Activated T-helper 17 cell treated with anti-CD3 and anti-CD28 coated beads, Interleukin-2, amount 50 U/mL, for 72 hours (primary cell): ENCODE results near the gene P2RX7. TPM values are rescaled to one million over a fixed set of nuclear protein-coding genes. Genes with fewer than 3 reads are reported as not detected.
A peak's percentile ranks its signal among the peaks of the same experiment; 100 is the strongest.

Experiments used
- ATAC-seq: fragments of 150-1000 bp; cut with Tn5 transposase; replicated peaks from 2 replicates; pipeline ENCODE4 v1.10.0; 2021; ENCODE audit warnings: mild to moderate bottlenecking, moderate library complexity
- H3K27ac Mint-ChIP-seq: one replicate; pipeline ENCODE4 v1.8.0; 2022; ENCODE audit warnings: mixed read lengths
- H3K27me3 Mint-ChIP-seq: one replicate; pipeline ENCODE4 v1.8.0; 2022; ENCODE audit warnings: mixed read lengths
- H3K36me3 Mint-ChIP-seq: one replicate; pipeline ENCODE4 v1.8.0; 2022; ENCODE audit warnings: low read depth, mild to moderate bottlenecking, mixed read lengths
- H3K4me1 Mint-ChIP-seq: one replicate; pipeline ENCODE4 v1.8.0; 2022; ENCODE audit warnings: mixed read lengths
- H3K4me3 Mint-ChIP-seq: one replicate; pipeline ENCODE4 v1.8.0; 2022; ENCODE audit warnings: mild to moderate bottlenecking, mixed read lengths
- H3K9me3 Mint-ChIP-seq: one replicate; pipeline ENCODE4 v1.8.0; 2022; ENCODE audit warnings: mixed read lengths
- total RNA-seq, 2 donors: library from RNA; stranded (reverse); gene quantifications; one replicate each; pipeline ENCODE4 v1.2.3, GENCODE V29; 2022

P2RX7 gene
- total RNA-seq, 2 donors from 2014 or later: 3.8 to 6.4 TPM

DNA sequence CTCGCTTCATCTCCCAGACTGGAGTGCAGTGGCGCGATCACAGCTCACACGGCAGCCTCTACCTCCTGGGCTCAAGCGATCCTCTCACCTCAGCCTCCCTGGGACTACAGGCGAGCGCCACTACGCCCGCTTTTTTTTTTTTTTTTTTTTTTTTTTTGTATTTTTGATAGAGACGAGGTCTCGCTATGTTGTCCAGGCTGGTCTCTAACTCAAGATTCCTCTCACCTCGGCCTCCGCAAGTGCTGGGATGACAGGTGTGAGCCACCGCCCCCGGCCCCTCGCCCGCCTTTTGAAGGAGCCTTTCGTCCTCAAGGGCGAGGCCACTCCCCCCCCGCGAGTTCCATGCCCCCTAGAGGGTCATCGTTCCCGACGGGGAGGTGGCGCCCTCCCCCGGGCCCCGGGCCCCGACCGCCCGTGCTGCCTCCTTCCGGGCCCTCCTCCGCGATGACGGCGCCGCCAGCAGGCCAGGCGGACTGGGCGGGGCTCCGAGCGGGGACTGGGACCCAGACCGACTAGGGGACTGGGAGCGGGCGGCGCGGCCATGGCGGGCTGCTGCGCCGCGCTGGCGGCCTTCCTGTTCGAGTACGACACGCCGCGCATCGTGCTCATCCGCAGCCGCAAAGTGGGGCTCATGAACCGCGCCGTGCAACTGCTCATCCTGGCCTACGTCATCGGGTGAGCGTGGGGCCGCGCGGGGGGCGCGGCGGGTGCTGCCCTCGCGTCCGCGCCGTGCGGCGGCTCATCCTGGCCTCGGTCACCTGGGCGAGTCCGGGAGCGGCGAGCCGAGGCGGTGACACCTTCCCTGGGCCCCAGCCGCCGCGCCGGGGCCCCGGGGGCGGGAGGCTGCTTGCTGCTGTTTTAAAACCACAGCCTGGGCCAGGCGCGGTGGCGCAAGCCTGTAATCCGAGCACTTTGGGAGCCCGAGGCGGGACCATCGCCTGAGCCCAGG, 77.2 kb downstream of the P2RX7 start, which contains the start of gene P2RX4:
TSS of gene P2RX4 (plus strand) at position 506 of the 949 bp plus-strand sequence. CDS start at position 542, 36 bp downstream.
- ATAC-seq: peak; percentile 75
- Mint-ChIP-seq H3K27me3 (no peaks in the 10 kb centered on the region), H3K9me3 (no peaks in the 10 kb centered on the region), H3K36me3 (peaks cover 41% of the 10 kb centered on the region), H3K27ac (peak within 1 kb of the TSS; percentile 95), H3K4me3 (peak within 1 kb of the TSS; percentile 90), H3K4me1 (peaks cover 7% of the 10 kb centered on the region)

DNA sequence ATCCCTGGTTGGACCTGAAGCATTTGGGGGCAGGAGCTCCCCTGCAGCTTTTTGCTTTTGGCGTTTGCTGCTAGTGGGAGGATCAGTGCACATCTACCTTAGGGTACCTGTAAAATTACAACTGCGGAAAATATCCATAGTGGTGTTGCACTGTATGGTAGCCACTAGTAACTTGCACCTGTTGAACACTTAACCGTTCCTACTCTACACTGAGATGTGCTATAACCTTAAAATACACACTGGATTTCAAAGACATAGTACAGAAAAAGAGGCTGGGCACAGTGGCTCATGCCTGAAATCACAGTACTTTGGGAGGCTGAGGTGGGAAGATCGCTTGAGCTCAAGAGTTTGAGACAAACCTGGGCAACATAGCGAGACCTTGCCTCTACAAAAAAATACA, 80.2 kb downstream of the P2RX7 start:
- H3K4me1 Mint-ChIP-seq: peaks cover 9% of the 10 kb centered on the region
- H3K9me3 Mint-ChIP-seq: no peaks in the 10 kb centered on the region
- peak overlapping the region; percentile 55 for H3K4me3 Mint-ChIP-seq
- H3K27me3 Mint-ChIP-seq: no peaks in the 10 kb centered on the region
- peaks cover 70% of the 10 kb centered on the region for H3K36me3 Mint-ChIP-seq
- no peak for ATAC-seq
- no peak overlapping the region for H3K27ac Mint-ChIP-seq

DNA sequence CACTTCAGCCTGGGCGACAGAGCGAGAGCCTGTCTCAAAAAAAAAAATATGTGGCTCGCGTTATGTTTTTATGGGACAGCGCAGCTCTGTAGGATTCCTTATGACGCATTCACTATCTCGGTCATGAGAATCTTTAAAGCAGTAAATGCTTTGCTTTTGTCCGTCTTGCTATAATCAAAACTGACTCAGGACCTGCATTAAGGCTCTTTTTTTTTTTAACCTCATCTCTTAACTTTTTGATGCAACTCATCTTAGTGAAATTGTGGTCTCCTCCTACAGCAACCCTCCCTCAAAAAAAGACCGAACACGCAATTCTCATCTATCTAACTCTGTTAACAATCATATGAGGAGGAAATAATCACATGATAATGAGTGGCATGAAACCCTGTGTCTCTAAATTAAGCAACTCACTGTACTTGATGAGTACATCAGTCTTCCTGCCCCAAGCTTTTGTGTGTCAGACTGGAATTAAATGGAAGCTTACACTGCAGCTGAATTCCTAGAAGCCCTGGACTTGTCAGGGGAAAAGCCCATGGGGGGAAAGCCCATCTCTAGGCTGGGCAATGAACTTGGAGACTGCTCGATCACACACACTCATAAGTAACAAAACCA, 81.6 kb downstream of the P2RX7 start:
- ATAC-seq: peak; percentile 66
- Mint-ChIP-seq H3K27ac (peak overlapping the region; percentile 73), H3K4me3 (peak overlapping the region; percentile 55), H3K4me1 (peaks cover 9% of the 10 kb centered on the region), H3K27me3 (no peaks in the 10 kb centered on the region), H3K36me3 (peaks cover 84% of the 10 kb centered on the region), H3K9me3 (no peaks in the 10 kb centered on the region)

DNA sequence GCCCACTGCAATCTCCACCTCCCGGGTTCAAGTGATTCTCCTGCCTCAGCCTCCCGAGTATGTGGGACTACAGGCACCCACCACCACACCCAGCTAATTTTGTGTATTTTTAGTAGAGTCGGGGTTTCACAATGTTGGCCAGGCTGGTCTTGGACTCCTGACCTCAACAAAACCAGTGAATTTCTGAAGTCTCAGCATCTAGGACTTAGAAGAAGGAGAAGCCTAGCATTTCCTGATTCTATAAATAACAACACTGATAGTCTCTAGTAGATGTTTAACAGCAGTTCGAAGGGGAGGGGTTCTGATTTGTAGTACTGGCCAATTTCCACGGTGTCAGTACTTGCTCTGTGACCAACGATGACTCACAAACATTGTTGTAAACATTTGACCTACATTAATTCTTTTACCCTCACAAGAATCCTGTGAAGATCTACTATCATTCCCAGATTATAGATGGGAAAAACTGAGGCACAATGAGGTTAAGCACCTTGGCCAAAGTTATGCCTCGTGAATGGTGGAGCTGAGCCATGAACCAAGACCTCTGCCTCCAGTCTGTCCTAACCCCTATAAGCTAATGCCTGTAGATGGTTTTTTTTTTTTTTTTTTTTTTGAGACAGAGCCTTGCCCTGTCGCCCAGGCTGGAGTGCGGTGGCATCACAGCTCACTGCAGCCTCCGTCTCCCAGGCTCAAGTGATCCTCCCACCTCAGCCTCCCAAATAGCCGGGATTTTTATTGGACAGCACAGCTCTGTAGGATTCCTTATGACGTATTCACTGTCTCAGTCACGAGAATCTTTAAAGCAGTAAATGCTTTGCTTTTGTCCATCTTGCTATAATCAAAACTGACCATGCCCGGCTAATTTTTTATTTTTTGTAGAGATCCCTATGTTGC, 82.4 kb downstream of the P2RX7 start:
- Mint-ChIP-seq H3K4me1 (peaks cover 9% of the 10 kb centered on the region), H3K4me3 (peak overlapping the region; percentile 55)

DNA sequence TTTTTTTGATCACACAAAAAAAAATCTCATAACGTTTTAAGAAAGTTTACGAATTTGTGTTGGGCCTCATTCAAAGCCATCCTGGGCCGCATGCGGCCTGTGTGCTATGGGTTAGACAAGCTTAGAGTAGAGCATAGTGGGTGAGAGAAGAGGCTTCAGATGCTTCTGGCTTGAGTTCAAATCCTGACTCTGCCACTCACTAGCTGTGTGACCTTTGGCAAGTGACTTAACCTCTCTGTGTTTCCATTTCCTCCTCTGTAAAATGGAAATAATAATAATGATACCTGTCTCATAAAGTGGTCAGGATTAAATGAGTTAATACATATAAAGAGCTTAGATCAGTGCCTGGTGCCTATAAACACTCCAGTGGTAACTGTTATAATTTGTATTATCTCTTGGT, 83.4 kb downstream of the P2RX7 start:
- H3K27ac Mint-ChIP-seq: peak overlapping the region; percentile 73
- H3K27me3 Mint-ChIP-seq: no peaks in the 10 kb centered on the region
- peaks cover 95% of the 10 kb centered on the region for H3K36me3 Mint-ChIP-seq
- H3K4me1 Mint-ChIP-seq: peaks cover 9% of the 10 kb centered on the region
- peak overlapping the region; percentile 55 for H3K4me3 Mint-ChIP-seq
- ATAC-seq: no peak
- no peaks in the 10 kb centered on the region for H3K9me3 Mint-ChIP-seq

More for the DNA sequence above, 82.4 kb downstream of the P2RX7 start:
- Mint-ChIP-seq H3K27ac (peak overlapping the region; percentile 73), H3K36me3 (peaks cover 92% of the 10 kb centered on the region), H3K9me3 (no peaks in the 10 kb centered on the region), H3K27me3 (no peaks in the 10 kb centered on the region)
- peak; percentile 52 for ATAC-seq

DNA sequence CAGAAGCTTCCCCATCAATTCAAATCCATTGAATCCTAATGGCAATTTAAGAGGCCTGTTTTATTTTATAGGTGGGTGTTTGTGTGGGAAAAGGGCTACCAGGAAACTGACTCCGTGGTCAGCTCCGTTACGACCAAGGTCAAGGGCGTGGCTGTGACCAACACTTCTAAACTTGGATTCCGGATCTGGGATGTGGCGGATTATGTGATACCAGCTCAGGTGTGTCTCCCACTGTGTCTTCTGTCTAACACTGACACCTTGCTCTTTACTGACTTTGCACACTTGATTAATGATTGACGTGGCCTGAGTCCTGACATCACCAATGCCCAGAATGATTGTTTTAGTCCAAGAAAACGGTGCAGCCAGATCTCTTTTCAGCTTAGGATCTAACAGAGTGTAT, 84.4 kb downstream of the P2RX7 start:
- no peak overlapping the region for H3K4me3 Mint-ChIP-seq
- peaks cover 97% of the 10 kb centered on the region for H3K36me3 Mint-ChIP-seq
- H3K27me3 Mint-ChIP-seq: no peaks in the 10 kb centered on the region
- peak overlapping the region; percentile 47 for H3K27ac Mint-ChIP-seq
- no peak for ATAC-seq
- peaks cover 9% of the 10 kb centered on the region for H3K4me1 Mint-ChIP-seq
- no peaks in the 10 kb centered on the region for H3K9me3 Mint-ChIP-seq

DNA sequence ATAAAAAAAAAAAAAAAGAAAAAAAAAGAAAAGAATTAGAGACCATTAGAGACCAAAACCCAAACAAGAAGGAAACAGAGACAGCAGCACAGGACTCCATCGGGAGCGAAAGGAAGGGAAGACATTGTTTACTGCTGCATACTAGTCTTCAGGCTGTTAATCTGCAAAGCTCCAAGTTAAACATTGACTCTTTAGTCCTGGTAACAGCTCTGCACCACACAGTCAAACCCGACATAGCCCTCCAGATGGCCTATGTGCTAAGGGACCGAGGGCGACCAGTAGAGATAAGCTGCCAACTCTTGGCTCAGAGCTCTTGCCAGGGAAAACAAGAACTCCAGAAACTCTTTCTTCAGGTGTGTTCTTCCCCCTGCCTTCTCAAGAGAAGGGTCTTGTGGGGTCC, 85.1 kb downstream of the P2RX7 start:
- H3K4me3 Mint-ChIP-seq: no peak overlapping the region
- no peaks in the 10 kb centered on the region for H3K27me3 Mint-ChIP-seq
- H3K27ac Mint-ChIP-seq: no peak overlapping the region
- peaks cover 11% of the 10 kb centered on the region for H3K4me1 Mint-ChIP-seq
- H3K9me3 Mint-ChIP-seq: no peaks in the 10 kb centered on the region
- peaks cover 97% of the 10 kb centered on the region for H3K36me3 Mint-ChIP-seq
- ATAC-seq: no peak

DNA sequence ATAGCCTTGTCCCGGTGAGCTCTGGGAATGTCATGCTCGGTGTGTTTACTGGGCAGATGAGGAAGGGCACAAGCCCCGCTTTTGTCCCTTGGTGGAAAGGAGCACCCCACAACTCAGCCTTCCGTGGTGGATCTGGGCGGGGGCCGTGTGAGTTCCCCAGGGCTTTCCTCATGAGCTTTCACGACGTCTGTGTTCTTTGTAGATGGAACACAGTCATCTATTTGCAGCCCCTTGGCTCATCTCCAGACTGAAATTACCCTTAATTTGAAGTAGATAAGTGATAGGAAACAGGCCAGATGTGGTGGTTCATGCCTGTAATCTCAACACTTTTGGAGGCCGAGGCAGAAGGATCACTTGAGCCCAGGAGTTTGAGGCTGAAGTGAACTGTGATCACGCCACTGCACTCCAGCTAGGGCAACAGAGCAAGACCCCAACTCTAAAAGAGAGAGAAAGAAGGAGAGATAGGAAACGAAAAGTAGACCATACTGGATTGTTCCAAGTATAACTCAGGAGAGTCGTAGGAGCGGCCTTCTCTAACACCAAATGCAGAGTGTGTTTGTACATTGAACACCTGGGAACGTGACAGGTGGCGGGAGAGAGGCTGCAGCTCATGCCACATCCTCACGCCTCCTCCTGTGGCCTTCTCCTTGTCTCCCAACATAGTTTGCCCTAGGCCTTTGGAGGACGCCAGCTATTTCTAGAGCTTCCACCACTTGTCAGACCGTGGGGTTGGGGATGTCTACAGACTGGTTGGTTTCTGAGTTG, 86.1 kb downstream of the P2RX7 start:
- Mint-ChIP-seq H3K27ac (peak overlapping the region; percentile 76), H3K36me3 (peaks cover 98% of the 10 kb centered on the region), H3K4me3 (no peak overlapping the region), H3K4me1 (peaks cover 17% of the 10 kb centered on the region), H3K27me3 (no peaks in the 10 kb centered on the region), H3K9me3 (no peaks in the 10 kb centered on the region)
- no peak for ATAC-seq

DNA sequence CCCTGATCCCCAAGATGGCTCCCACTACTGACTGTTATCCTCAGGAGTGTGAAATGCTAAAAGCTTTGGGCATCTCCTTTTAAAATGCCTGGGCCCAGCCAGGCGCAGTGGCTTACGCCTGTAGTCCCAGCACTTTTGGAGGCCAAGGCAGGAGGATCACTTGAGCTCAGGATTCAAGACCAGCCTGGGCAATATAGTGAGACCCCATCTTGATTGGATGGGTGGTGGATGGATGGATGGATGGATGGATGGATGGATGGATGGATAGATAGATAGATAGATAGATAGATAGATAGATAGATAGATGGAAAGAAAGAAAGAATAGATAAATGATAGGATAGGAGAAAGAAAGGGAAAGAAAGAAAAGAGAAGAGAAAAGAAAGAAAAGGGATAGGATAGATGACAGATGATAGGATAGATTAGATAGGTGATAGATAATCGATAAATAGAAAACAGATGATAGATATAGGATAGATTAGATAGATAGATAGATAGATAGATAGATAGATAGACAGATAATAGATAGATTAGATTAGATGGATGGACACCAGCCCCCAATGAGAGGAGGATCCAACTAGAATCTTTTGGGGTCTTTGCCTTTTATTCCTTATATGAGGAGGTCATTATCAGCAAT, 86.8 kb downstream of the P2RX7 start:
- ATAC-seq: no peak
- H3K27me3 Mint-ChIP-seq: no peaks in the 10 kb centered on the region
- peak overlapping the region; percentile 1 for H3K27ac Mint-ChIP-seq
- H3K4me1 Mint-ChIP-seq: peaks cover 17% of the 10 kb centered on the region
- H3K4me3 Mint-ChIP-seq: no peak overlapping the region
- no peaks in the 10 kb centered on the region for H3K9me3 Mint-ChIP-seq
- H3K36me3 Mint-ChIP-seq: peaks cover 97% of the 10 kb centered on the region

DNA sequence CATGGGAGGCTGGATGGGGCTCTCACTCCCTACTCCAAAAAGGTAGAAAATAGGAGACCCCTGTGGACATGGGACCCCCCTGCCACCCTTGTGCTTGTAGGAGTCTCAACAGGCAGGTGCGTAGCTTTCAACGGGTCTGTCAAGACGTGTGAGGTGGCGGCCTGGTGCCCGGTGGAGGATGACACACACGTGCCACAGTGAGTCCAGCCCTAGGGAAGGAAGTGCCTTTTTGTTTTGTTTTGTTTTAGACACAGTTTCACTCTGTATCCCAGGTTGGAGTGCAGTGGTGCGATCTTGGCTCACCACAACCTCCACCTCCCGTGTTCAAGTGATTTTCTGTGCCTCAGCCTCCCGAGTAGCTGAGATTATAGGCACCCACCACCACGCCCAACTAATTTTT, 90.2 kb downstream of the P2RX7 start:
- H3K4me3 Mint-ChIP-seq: peak overlapping the region; percentile 79
- no peaks in the 10 kb centered on the region for H3K9me3 Mint-ChIP-seq
- no peaks in the 10 kb centered on the region for H3K27me3 Mint-ChIP-seq
- peak; percentile 33 for ATAC-seq
- H3K27ac Mint-ChIP-seq: peak overlapping the region; percentile 91
- peaks cover 92% of the 10 kb centered on the region for H3K36me3 Mint-ChIP-seq
- H3K4me1 Mint-ChIP-seq: peaks cover 18% of the 10 kb centered on the region

DNA sequence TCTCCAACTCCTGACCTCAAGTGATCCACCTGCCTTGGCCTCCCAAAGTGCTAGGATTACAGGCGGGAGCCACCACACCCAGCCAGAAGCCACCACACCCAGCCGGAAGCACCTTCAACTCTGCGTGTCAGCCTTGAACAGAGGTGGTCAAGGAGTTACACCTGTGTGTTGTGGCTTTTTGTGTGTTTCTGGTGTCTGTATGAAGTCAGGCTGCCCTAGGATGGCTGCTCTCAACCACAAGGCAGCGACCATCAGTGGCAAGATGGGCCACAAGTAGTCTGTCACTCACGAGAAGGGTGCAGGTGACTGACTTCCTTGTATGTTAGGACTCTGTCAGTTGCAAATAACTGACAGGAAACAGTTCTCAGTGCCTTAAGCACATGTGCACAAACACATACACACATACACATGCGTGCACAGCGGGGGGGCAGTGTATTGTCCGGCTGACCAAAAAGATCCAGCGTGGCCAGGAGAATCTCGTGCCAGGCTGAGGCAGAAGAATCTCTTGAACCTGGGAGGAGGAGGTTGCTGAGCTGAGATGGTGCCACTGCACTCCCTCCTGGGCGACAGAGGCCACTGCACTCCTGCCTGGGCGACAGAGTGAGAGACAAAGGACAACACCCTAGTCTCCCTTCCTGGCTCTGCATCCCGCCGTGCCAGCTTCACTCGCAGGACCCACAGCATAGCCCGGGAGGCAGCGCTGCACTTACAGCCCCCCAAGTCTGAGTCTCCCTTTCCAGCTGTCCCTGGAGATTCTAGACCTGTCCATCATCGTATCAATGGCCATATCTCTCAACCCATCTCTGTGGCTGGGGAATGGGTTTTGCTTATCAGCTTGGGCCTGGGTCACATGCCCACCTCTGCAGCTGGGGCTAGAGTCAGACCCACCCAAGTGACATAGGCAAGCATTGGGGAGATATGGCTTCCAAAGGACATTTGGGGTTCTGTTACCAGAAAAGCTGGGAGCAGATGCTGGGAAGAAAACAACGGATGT, 90.9 kb downstream of the P2RX7 start:
- Mint-ChIP-seq H3K27ac (peak overlapping the region; percentile 91), H3K9me3 (no peaks in the 10 kb centered on the region), H3K4me3 (peak overlapping the region; percentile 79), H3K27me3 (no peaks in the 10 kb centered on the region), H3K36me3 (peaks cover 87% of the 10 kb centered on the region), H3K4me1 (peaks cover 18% of the 10 kb centered on the region)
- ATAC-seq: peak; percentile 67

DNA sequence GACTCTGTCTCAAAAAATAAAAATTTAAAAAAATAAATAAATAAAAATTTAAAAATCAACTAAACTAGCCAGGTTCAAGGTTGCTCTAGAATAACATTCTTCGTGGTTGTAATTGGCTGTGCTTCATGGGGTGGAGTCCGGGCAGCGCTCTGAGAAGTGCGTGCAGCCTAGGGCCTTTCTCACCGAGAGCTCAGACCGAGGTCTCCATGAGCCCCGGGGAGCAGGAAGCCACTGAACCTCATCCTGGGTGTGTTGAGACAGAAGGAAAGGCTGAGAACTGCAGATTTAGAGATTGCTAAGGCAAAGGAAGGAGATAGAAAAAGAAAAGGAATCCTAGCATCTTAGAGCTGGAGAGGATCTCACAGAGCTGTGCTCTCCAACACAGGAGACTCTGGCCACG, 91.9 kb downstream of the P2RX7 start:
- peaks cover 18% of the 10 kb centered on the region for H3K4me1 Mint-ChIP-seq
- peak overlapping the region; percentile 91 for H3K27ac Mint-ChIP-seq
- H3K36me3 Mint-ChIP-seq: peaks cover 86% of the 10 kb centered on the region
- no peaks in the 10 kb centered on the region for H3K27me3 Mint-ChIP-seq
- H3K9me3 Mint-ChIP-seq: no peaks in the 10 kb centered on the region
- H3K4me3 Mint-ChIP-seq: peak overlapping the region; percentile 79
- peak; percentile 74 for ATAC-seq
